Spleen (tissue), 11 donors: ENCODE measurements around the gene PTTG1IP2. TPM values are rescaled to one million over a fixed set of nuclear protein-coding genes. Genes with fewer than 3 reads are reported as not detected.

Experiments used
- DNase-seq: peaks from one replicate; pipeline ENCODE4 v3.0.0-alpha.2; 2020
- H3K27ac ChIP-seq, 8 donors: fragments of 200-600 bp; sonication (generic) in 7 of 8; 1 replicate in 4 of 8; 2 replicates in 4 of 8; pipeline versions ENCODE4 v1.5.0 to v1.8.0; 2016 to 2021; ENCODE audit warnings: inconsistent platforms in 4 of 8, mild to moderate bottlenecking in 4 of 8, moderate library complexity in 1 of 8
- H3K27me3 ChIP-seq, 7 donors: fragments of 200-600 bp; sonication (generic) in 6 of 7; replicated peaks in 1 of 7; 1 replicate in 4 of 7; 2 replicates in 3 of 7; pipeline versions ENCODE4 v1.5.0 to v1.8.0; 2016 to 2021; ENCODE audit warnings: inconsistent platforms in 3 of 7, mild to moderate bottlenecking in 1 of 7
- H3K36me3 ChIP-seq, 6 donors: fragments of 200-600 bp; sonication (generic) in 5 of 6; 1 replicate in 4 of 6; 2 replicates in 2 of 6; pipeline versions ENCODE4 v1.5.0 to v1.8.0; 2016 to 2021; ENCODE audit warnings: inconsistent platforms in 2 of 6
- H3K4me1 ChIP-seq, 6 donors: fragments of 200-600 bp; sonication (generic) in 5 of 6; 1 replicate in 3 of 6; 2 replicates in 3 of 6; pipeline versions ENCODE4 v1.5.0 to v1.8.0; 2016 to 2021; ENCODE audit warnings: inconsistent platforms in 3 of 6
- H3K4me3 ChIP-seq, 8 donors: fragments of 200-600 bp; sonication (generic) in 7 of 8; 1 replicate in 4 of 8; 2 replicates in 4 of 8; pipeline versions ENCODE4 v1.5.0 to v1.8.0; 2016 to 2021; ENCODE audit warnings: inconsistent platforms in 4 of 8, mild to moderate bottlenecking in 4 of 8, moderate library complexity in 2 of 8
- H3K9me3 ChIP-seq, 8 donors: fragments of 200-600 bp; sonication (generic) in 7 of 8; 1 replicate in 4 of 8; 2 replicates in 4 of 8; pipeline versions ENCODE4 v1.5.0 to v1.8.0; 2016 to 2021; ENCODE audit warnings: inconsistent platforms in 4 of 8
- POLR2A ChIP-seq, 3 donors: fragments of 450-650 bp; IDR thresholded peaks; one replicate each; pipeline ENCODE4 v1.5.1; 2017; ENCODE audit warnings: antibody characterized with exemption in 3 of 3, mild to moderate bottlenecking in 1 of 3
- POLR2AphosphoS5 ChIP-seq, 3 donors: sonication (generic); formaldehyde crosslinking; IDR thresholded peaks; one replicate each; pipeline ENCODE4 v1.5.1; 2017; ENCODE audit warnings: antibody characterized with exemption in 3 of 3
- WGBS, 5 donors: extraction: QIAGEN DNeasy Blood & Tissue Kit in 3 of 5; methylation state at CpG; one replicate each; pipeline versions ENCODE4 v1.1.5 to v1.1.7; 2013 to 2018; 5-methylcytosine and 5-hydroxymethylcytosine counted together
- intact Hi-C: fragments of 100-400 bp; cut with DNase I; formaldehyde crosslinking; loops from one replicate; pipeline ENCODE4 v1.15.0; 2023; ENCODE audit warnings: low total_unique reads
- polyA plus RNA-seq, 3 donors: library from polyadenylated mRNA; stranded (reverse); fragments of 200-250 nt; gene quantifications; one replicate each; pipeline ENCODE4 v1.2.1, GENCODE V29; 2013
- total RNA-seq, 7 donors: library from RNA; depleted of rRNA in 3 of 7; stranded (reverse); fragments of >200 nt in 3 of 7; fragmentation: NEBNext Ultra II Directional in 4 of 7; extraction: Animal tissue kit (Norgen Biotek cat#: 25700) in 4 of 7; gene quantifications; one replicate each; pipeline versions ENCODE4 v1.1.0 to v1.2.1, GENCODE V29; 2016 to 2021
- TF ChIP-seq, protein P1 (sequence below), 11 experiments: fragments of 200-600 bp in 7 of 11; fragments of 450-650 bp in 4 of 11; sonication (generic) in 4 of 11; IDR thresholded peaks in 8 of 11; conservative IDR thresholded peaks in 3 of 11; 1 replicate in 7 of 11; 2 replicates in 4 of 11; pipeline versions ENCODE4 v1.4.0 to v1.8.0; 2016 to 2021; ENCODE audit warnings: antibody characterized with exemption in 11 of 11, inconsistent platforms in 4 of 11, mild to moderate bottlenecking in 1 of 11
- donor health status: healthy with polysubstance abuse.
- donor health status: DM: no; HTN: no; CAD: no; lungs with moderate emphysema.
- donor health status: DM: no; HTN: no; CAD: no.
- donor health status: Bipolar disorder and iron deficiency.
- donor health status: healthy.
- donor health status: DM: no; HTN: no; CAD: no.
- donor health status: DM: yes; HTN: yes; CAD: no.

The PTTG1IP2 gene
- total and polyA plus RNA-seq, 10 donors: not detected

- H3K27me3 ChIP-seq: peaks cover 0 to 19% (median 0%) of the 10 kb centered on the region in 7 donors
- no peaks in the 10 kb centered on the region for H3K4me1 ChIP-seq
- H3K9me3 ChIP-seq: peaks cover 0 to 23% (median 13%) of the 10 kb centered on the region in 8 donors
- H3K27ac ChIP-seq: no peak overlapping the region
- intact Hi-C loops: no loop called here
- no peak for TF ChIP-seq POLR2AphosphoS5 (IDR thresholded peaks at IDR 0.05)
- TF ChIP-seq, protein P1, sequence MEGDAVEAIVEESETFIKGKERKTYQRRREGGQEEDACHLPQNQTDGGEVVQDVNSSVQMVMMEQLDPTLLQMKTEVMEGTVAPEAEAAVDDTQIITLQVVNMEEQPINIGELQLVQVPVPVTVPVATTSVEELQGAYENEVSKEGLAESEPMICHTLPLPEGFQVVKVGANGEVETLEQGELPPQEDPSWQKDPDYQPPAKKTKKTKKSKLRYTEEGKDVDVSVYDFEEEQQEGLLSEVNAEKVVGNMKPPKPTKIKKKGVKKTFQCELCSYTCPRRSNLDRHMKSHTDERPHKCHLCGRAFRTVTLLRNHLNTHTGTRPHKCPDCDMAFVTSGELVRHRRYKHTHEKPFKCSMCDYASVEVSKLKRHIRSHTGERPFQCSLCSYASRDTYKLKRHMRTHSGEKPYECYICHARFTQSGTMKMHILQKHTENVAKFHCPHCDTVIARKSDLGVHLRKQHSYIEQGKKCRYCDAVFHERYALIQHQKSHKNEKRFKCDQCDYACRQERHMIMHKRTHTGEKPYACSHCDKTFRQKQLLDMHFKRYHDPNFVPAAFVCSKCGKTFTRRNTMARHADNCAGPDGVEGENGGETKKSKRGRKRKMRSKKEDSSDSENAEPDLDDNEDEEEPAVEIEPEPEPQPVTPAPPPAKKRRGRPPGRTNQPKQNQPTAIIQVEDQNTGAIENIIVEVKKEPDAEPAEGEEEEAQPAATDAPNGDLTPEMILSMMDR (IDR thresholded peaks at IDR 0.05 in 8 of 11, conservative IDR thresholded peaks at IDR 0.05 in 3 of 11): no peak
- TF ChIP-seq POLR2A (IDR thresholded peaks at IDR 0.05): no peak
- H3K4me3 ChIP-seq: no peak overlapping the region
- no peaks in the 10 kb centered on the region for H3K36me3 ChIP-seq
- 82 to 91% (median 87%) methylated on average over 6 of the region's 6 CpGs for WGBS, 5 donors
- DNase-seq: no peak
Measured at GRCh38 chr7:90430614-90431460, 38.6 kb upstream of the PTTG1IP2 start.

DNA sequence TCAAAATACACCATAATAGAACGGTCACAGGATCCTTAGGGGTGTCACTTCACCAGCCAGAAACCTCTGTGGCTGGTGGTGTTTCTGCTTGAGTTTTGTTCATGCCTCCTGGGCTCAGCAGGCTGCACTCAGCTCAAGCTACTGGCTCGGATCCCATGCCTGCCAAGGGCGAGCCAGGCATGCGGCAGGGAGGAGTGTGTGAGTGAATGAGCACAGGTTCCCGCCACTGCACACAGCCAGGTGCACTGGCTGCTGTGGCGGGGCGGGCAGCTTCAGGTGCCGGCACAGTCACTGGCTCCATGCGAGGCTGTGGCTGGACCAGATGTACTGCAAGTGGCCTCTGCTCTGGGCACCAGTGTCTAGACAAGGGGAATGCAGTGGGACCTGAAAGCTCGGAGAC, 36.7 kb upstream of the PTTG1IP2 start:
- DNase-seq: no peak
- H3K27me3 ChIP-seq: peaks cover 0 to 20% (median 0%) of the 10 kb centered on the region in 7 donors
- intact Hi-C loops: no loop called here
- no peaks in the 10 kb centered on the region for H3K4me1 ChIP-seq
- peaks cover 0 to 34% (median 18%) of the 10 kb centered on the region in 8 donors for H3K9me3 ChIP-seq
- no peak overlapping the region for H3K4me3 ChIP-seq
- 68 to 79% (median 71%) methylated on average over 7 to 10 of the region's 10 CpGs for WGBS, 5 donors
- H3K36me3 ChIP-seq: no peaks in the 10 kb centered on the region
- H3K27ac ChIP-seq: no peak overlapping the region
- TF ChIP-seq, protein P1 (IDR thresholded peaks at IDR 0.05 in 8 of 11, conservative IDR thresholded peaks at IDR 0.05 in 3 of 11): no peak
- TF ChIP-seq POLR2AphosphoS5 (IDR thresholded peaks at IDR 0.05): no peak
- no peak for TF ChIP-seq POLR2A (IDR thresholded peaks at IDR 0.05)

- peaks cover 0 to 20% (median 0%) of the 10 kb centered on the region in 7 donors for H3K27me3 ChIP-seq
- no peak for DNase-seq
- no peaks in the 10 kb centered on the region for H3K36me3 ChIP-seq
- 72 to 91% (median 90%) methylated on average over 3 of the region's 3 CpGs for WGBS, 5 donors
- H3K9me3 ChIP-seq: peaks cover 0 to 38% (median 18%) of the 10 kb centered on the region in 8 donors
- intact Hi-C loops: no loop called here
- no peaks in the 10 kb centered on the region for H3K4me1 ChIP-seq
- no peak overlapping the region for H3K4me3 ChIP-seq
- TF ChIP-seq POLR2A (IDR thresholded peaks at IDR 0.05): no peak
- TF ChIP-seq POLR2AphosphoS5 (IDR thresholded peaks at IDR 0.05): no peak
- TF ChIP-seq, protein P1 (IDR thresholded peaks at IDR 0.05 in 8 of 11, conservative IDR thresholded peaks at IDR 0.05 in 3 of 11): no peak
- no peak overlapping the region for H3K27ac ChIP-seq
Measured at GRCh38 chr7:90433221-90433620, 36.2 kb upstream of the PTTG1IP2 start.

GRCh38 chr7:90445633-90446032, 23.8 kb upstream of the PTTG1IP2 start:
- Histone ChIP-seq H3K36me3 (no peaks in the 10 kb centered on the region), H3K27me3 (no peaks in the 10 kb centered on the region), H3K4me3 (no peak overlapping the region), H3K27ac (no peak overlapping the region), H3K4me1 (no peaks in the 10 kb centered on the region), H3K9me3 (no peaks in the 10 kb centered on the region)
- intact Hi-C loops: no loop called here
- DNase-seq: no peak
- TF ChIP-seq POLR2A (IDR thresholded peaks at IDR 0.05) (no peak), POLR2AphosphoS5 (IDR thresholded peaks at IDR 0.05) (no peak)
- TF ChIP-seq, protein P1 (IDR thresholded peaks at IDR 0.05 in 8 of 11, conservative IDR thresholded peaks at IDR 0.05 in 3 of 11): no peak
- 45 to 58% (median 55%) methylated on average over 2 of the region's 2 CpGs for WGBS, 5 donors
